Measurements from ENCODE around the gene PTGES3.

PTGES3 gene

DNA sequence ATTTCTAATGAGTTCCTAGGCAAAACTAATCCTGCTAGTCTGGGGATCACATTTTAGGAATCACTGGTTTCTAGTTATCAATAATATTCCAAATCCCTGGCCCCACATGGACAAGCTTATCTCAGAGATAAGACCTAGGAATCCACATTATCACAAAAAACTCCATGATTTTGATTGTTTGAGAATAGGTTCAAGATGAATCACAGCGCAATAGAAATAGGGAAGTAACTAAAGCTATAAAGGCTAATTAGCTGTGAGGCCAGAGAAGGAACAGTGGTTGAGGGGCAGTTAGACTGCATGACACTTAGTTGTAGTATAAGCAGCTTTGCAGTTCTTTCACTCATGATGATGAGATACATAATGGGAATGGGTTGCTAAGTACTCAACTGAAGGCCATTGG lies 29.2 kb downstream of the PTGES3 start:
- no peak for TF ChIP-seq ZNF558 (tag by site-specific recombination; IDR thresholded peaks at IDR 0.05)
- TF ChIP-seq ZBTB8A (tag by site-specific recombination; IDR thresholded peaks at IDR 0.05): no peak
- TF ChIP-seq ZNF221 (tag by site-specific recombination; IDR thresholded peaks at IDR 0.05; ENCODE audit: borderline replicate concordance): no peak
- no peak for TF ChIP-seq ZNF324 (tag by site-specific recombination; IDR thresholded peaks at IDR 0.05)
- TF ChIP-seq, protein P1, sequence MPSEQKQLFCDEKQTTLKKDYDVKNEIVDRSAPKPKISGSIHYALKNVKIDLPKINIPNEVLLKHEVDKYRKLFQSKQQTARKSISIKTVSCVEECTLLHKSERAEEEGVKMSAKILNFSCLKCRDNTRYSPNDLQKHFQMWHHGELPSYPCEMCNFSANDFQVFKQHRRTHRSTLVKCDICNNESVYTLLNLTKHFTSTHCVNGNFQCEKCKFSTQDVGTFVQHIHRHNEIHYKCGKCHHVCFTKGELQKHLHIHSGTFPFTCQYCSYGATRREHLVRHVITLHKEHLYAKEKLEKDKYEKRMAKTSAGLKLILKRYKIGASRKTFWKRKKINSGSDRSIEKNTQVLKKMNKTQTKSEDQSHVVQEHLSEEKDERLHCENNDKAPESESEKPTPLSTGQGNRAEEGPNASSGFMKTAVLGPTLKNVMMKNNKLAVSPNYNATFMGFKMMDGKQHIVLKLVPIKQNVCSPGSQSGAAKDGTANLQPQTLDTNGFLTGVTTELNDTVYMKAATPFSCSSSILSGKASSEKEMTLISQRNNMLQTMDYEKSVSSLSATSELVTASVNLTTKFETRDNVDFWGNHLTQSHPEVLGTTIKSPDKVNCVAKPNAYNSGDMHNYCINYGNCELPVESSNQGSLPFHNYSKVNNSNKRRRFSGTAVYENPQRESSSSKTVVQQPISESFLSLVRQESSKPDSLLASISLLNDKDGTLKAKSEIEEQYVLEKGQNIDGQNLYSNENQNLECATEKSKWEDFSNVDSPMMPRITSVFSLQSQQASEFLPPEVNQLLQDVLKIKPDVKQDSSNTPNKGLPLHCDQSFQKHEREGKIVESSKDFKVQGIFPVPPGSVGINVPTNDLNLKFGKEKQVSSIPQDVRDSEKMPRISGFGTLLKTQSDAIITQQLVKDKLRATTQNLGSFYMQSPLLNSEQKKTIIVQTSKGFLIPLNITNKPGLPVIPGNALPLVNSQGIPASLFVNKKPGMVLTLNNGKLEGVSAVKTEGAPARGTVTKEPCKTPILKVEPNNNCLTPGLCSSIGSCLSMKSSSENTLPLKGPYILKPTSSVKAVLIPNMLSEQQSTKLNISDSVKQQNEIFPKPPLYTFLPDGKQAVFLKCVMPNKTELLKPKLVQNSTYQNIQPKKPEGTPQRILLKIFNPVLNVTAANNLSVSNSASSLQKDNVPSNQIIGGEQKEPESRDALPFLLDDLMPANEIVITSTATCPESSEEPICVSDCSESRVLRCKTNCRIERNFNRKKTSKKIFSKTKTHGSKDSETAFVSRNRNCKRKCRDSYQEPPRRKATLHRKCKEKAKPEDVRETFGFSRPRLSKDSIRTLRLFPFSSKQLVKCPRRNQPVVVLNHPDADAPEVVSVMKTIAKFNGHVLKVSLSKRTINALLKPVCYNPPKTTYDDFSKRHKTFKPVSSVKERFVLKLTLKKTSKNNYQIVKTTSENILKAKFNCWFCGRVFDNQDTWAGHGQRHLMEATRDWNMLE (tag by site-specific recombination; conservative IDR thresholded peaks at IDR 0.05; ENCODE audit: low read depth): no peak
- no peak for TF ChIP-seq ZNF48 (tag by site-specific recombination; IDR thresholded peaks at IDR 0.05)
- TF ChIP-seq SCRT2 (tag by site-specific recombination; IDR thresholded peaks at IDR 0.05): no peak
- TF ChIP-seq ZFP69B (tag by site-specific recombination; IDR thresholded peaks at IDR 0.05): no peak
- TF ChIP-seq, protein P2, sequence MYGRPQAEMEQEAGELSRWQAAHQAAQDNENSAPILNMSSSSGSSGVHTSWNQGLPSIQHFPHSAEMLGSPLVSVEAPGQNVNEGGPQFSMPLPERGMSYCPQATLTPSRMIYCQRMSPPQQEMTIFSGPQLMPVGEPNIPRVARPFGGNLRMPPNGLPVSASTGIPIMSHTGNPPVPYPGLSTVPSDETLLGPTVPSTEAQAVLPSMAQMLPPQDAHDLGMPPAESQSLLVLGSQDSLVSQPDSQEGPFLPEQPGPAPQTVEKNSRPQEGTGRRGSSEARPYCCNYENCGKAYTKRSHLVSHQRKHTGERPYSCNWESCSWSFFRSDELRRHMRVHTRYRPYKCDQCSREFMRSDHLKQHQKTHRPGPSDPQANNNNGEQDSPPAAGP (tag by site-specific recombination; IDR thresholded peaks at IDR 0.05): no peak
- no peak for TF ChIP-seq ZNF184 (tag by site-specific recombination; IDR thresholded peaks at IDR 0.05)
- no peak for TF ChIP-seq YY1 (tag by site-specific recombination; IDR thresholded peaks at IDR 0.05)
- Histone ChIP-seq H3K9me3 (ENCODE audit: control insufficient read depth, insufficient read depth, low read depth, low read length) (no peaks in the 10 kb centered on the region), H3K4me1 (ENCODE audit: control insufficient read depth, insufficient read depth, low read length) (no peaks in the 10 kb centered on the region), H3K36me3 (ENCODE audit: control insufficient read depth in 2 of 2, insufficient read depth in 1 of 2, low read length in 2 of 2) (peaks cover 0 to 17% of the 10 kb centered on the region in 2 experiments), H3K27ac (ENCODE audit: extremely low read depth, low read depth, low read length) (no peak overlapping the region), H3K4me3 (ENCODE audit: low read depth, low read length) (no peak overlapping the region)
- CTCF ChIA-PET: interaction anchor here (0.9 to 2.0 kb wide), 2 partner anchors 10 to 22 kb away, joined by 3 to 6 read pairs; no protein-coding TSS in a partner anchor
- POLR2A ChIA-PET: interaction anchor here (0.7 to 1.5 kb wide), 4 partner anchors 11 to 453 kb away, joined by 3 to 6 read pairs (median 4); partner anchors contain the start of gene PTGES3

DNA sequence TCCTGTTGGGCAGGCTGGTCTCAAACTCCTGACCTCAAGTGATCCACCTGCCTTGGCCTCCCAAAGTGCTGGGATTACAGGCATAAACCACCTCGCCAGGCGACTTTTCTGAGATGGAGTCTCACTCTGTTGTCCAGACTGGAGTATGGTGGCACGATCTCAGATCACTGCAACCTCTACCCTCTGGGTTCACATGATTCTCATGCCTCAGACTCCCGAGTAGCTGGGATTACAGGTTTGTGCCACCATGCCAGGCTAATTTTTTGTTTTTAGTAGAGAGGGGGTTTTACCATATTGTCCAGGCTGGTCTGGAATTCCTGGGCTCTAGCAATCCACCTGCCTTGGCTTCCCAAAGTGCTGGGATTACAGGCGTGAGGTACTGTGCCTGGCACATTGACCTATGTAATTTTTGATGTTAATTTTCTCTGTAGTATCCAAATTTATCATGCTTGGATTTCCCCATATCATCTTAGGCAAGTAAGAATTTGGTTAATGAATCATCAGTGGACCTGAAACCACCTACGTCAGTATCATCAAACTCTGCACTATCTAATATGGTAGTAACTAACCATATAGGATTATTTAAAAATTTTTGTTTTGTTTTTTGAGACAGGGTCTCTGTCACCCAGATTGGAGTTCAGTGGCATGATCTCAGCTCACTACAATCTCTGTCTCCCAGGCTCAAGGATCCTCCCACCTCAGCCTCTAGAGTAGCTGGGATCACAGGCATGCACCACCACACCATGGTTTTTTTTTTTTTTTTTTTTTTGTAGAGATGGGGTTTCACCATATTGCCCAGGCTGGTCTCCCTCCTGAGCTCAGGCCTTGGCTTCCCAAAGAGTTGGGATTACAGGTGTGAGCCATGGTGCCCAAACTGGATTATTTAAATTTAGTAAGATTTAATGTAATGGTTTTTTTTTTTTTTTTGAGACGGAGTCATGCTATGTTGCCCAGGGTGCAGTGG lies 30.4 kb downstream of the PTGES3 start:
- H3K27ac ChIP-seq (ENCODE audit: extremely low read depth, low read depth, low read length): no peak overlapping the region
- CTCF ChIA-PET: interaction anchor here (0.5 to 2.0 kb wide), 5 partner anchors 11 to 586 kb away, joined by 3 to 6 read pairs (median 4); no protein-coding TSS in a partner anchor
- H3K4me1 ChIP-seq (ENCODE audit: control insufficient read depth, insufficient read depth, low read length): no peaks in the 10 kb centered on the region
- no peak overlapping the region for H3K4me3 ChIP-seq (ENCODE audit: low read depth, low read length)
- no peak for TF ChIP-seq ZNF426 (tag by site-specific recombination; IDR thresholded peaks at IDR 0.05)
- no peak for TF ChIP-seq ZNF174 (tag by site-specific recombination; IDR thresholded peaks at IDR 0.05)
- no peak for TF ChIP-seq ZNF248 (tag by site-specific recombination; IDR thresholded peaks at IDR 0.05)
- TF ChIP-seq ZNF24 (tag by site-specific recombination; IDR thresholded peaks at IDR 0.05): no peak
- TF ChIP-seq ZNF600 (tag by site-specific recombination; IDR thresholded peaks at IDR 0.05): 0 out of 2 replicates have a peak, but pooled peaks have one; percentile 32
- TF ChIP-seq ZNF2 (tag by site-specific recombination; IDR thresholded peaks at IDR 0.05): no peak
- TF ChIP-seq ZNF571 (tag by site-specific recombination; IDR thresholded peaks at IDR 0.05): no peak
- TF ChIP-seq, protein P3, sequence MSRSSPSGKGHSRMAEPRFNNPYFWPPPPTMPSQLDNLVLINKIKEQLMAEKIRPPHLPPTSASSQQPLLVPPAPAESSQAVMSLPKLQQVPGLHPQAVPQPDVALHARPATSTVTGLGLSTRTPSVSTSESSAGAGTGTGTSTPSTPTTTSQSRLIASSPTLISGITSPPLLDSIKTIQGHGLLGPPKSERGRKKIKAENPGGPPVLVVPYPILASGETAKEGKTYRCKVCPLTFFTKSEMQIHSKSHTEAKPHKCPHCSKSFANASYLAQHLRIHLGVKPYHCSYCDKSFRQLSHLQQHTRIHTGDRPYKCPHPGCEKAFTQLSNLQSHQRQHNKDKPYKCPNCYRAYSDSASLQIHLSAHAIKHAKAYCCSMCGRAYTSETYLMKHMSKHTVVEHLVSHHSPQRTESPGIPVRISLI (tag by site-specific recombination; IDR thresholded peaks at IDR 0.05): peak; percentile 66; the same call in 1 of the 2 replicates
- no peak for TF ChIP-seq ZNF155 (tag by site-specific recombination; IDR thresholded peaks at IDR 0.05)
- POLR2A ChIA-PET: interaction anchor here (0.9 to 1.4 kb wide), 2 partner anchors 12 to 21 kb away, joined by 3 read pairs; no protein-coding TSS in a partner anchor
- peaks cover 0 to 7% of the 10 kb centered on the region in 2 experiments; a peak in 2 of 3 replicates for H3K36me3 ChIP-seq (ENCODE audit: control insufficient read depth in 2 of 2, insufficient read depth in 1 of 2, low read length in 2 of 2)
- no peaks in the 10 kb centered on the region for H3K9me3 ChIP-seq (ENCODE audit: control insufficient read depth, insufficient read depth, low read depth, low read length)
